AG10803 (cell line): ENCODE data around the gene PLCB1.

ENCODE experiments used
- DNase-seq: peaks from one replicate; pipeline ENCODE4 v3.0.0; 2010; ENCODE audit warnings: low read depth
- H3K4me3 ChIP-seq: 2 replicates; pipeline ENCODE4 v1.5.1; 2011; ENCODE audit warnings: mild to moderate bottlenecking, low read length, control low read depth
- CTCF ChIP-seq: conservative IDR thresholded peaks from 2 replicates; pipeline ENCODE4 v1.5.1; 2011; ENCODE audit warnings: mild to moderate bottlenecking, low read length, control low read depth, inconsistent platforms

The PLCB1 gene

DNA sequence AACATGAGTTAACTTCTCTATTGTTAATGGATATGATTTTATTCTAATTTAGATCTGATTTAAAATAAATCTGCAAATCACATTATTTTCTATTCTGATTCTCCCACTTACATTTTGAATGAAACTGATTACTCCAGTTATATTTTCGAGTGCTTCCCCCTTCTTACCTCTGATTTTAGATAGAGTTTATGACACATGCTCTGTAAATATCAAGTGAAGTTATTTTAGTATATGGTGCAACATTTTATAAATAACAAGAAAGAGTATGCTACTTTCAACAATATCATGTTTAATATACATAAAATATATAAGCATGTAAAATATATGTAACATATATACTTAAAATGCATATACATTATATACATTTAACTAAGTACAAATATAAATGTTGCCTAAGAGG is 38.9 kb downstream of the PLCB1 start:
- H3K4me3 ChIP-seq, result no peak overlapping the region
- DNase-seq, result no peak
- no peak for TF ChIP-seq CTCF

- no peak overlapping the region for H3K4me3 ChIP-seq
- TF ChIP-seq CTCF, result no peak
- DNase-seq, result no peak
These were observed 40.1 kb downstream of the PLCB1 start for GRCh38 chr20:8172191-8172590.

DNA sequence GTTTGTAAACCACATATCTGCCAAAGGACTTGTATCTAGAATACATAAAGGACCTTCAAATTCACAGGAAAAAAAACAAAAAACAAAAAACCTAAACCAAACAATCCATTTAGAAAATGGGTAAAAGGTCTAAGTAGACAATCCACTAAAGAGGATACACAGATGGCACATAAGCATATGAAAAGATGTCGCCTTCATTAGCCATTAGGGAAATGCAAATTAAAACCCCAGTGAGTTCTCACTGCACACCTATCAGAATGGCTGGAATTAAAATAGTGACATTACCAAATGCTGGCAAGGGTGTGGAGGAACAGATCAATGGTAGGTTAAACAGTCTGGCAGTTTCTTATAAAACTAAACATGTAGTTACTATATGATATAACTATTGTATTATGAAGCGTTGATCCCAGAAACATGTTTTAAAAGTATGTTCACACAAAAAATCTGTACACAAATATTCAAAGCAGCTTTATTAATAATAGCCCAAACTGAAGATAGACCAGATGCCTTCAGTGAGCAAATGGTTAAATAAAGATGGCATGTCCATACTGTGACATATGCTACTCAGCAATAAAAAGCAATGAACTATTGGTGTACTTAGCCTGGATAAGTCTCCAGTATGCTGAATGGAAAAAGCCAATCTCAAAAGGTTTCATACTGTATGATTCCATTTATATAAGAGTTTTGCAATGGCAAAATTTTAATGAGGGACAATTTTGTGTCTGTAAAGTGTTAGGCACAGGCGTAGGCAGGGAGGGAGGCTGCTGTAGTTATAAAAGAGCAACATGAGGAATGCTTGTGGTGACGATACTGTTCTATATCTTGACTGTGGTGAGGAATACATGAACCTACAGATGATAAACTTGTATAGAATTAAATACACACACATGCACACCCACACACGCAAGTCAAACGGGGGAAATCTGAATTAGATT is 43.9 kb downstream of the PLCB1 start:
- no peak for TF ChIP-seq CTCF
- DNase-seq, result no peak
- H3K4me3 ChIP-seq, result no peak overlapping the region

GRCh38 chr20:8183526-8183925 is 51.5 kb downstream of the PLCB1 start:
- no peak overlapping the region for H3K4me3 ChIP-seq
- TF ChIP-seq CTCF, result no peak
- DNase-seq, result peak; percentile 22

DNA sequence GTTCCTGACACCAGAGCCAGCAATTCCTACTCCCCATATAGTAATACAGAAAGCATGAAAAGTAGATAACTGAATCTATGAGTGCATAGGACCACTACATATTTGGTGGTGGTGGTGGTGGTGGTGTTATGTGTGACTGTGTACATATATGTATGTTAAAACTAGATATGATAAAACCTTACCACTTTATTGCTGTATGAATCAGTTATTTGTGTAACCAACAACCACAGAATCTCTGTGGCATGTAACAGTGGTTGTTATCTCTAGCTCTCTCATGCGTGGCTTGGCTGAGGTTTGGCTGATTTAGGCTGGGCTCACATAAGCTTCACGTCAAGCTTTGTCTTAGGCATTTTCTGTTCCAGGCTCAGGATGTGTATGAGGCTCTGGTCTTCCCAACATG is 55.7 kb downstream of the PLCB1 start:
- H3K4me3 ChIP-seq, result no peak overlapping the region
- peak; percentile 28 for DNase-seq
- no peak for TF ChIP-seq CTCF

DNA sequence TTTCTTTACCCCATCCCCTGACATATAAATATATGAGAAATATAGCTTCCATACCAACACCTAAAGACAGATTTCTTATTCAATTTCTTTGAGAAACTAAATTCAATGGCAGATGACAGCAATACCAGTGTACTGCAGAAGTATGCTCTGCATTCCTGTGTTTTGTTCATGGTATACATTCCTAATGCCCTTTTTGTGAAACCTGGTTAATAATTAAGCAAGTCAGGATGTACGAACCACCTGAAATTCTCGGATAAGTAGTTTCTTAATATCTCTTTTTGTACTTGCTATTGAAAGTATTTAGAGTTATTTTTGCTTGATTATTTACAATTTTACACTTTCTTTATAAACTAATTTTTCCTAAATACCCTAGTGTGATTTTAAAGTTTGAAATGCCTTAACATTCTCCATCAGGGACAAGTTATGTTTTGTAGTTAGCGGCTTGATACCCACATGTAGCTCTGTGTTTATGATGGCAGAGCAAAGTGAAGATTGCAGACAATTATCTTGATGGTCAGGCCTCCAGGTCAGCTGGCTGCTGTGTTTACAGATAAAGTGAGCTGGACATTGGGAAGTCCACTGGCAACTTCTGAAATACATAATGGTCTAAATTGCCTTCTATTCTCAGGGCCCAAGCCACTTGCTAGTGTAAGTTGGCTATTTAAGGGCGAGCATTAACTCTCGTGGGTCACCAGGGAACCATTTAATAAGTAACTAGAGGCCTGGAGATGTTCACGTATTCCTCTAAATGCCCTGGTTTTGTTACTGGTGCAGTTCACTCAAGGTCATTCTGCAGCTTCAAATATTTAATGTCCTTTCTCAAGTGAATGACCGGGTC is 58.2 kb downstream of the PLCB1 start:
- no peak for TF ChIP-seq CTCF
- no peak overlapping the region for H3K4me3 ChIP-seq
- no peak for DNase-seq
